HG03066 (cell line): ENCODE measurements around the gene DCLK1.
"Not testable (repeated sequence)": the region's sequence is repeated elsewhere in the genome, so short reads cannot be mapped to it uniquely, and the experiment has no call there.

ENCODE experiments used
- ATAC-seq: cut with Tn5 transposase; IDR thresholded peaks from one replicate; pipeline ENCODE4 v1.9.1; 2021; ENCODE audit warnings: low read depth; ENCODE audit not compliant: unreplicated experiment

The DCLK1 gene

GRCh38 chr13:35993686-35994085, 137.5 kb downstream of the DCLK1 start:
- ATAC-seq: no peak

GRCh38 chr13:35992964-35993363, 138.2 kb downstream of the DCLK1 start:
- ATAC-seq: no peak

- ATAC-seq: no peak
These were observed 141.0 kb downstream of the DCLK1 start for GRCh38 chr13:35990196-35990595.

- no peak for ATAC-seq
These were observed 142.5 kb downstream of the DCLK1 start for GRCh38 chr13:35988648-35989081.

GRCh38 chr13:35987572-35988513, 143.3 kb downstream of the DCLK1 start:
- no peak for ATAC-seq

- ATAC-seq: no peak
These were observed 146.3 kb downstream of the DCLK1 start for GRCh38 chr13:35984776-35985453.

GRCh38 chr13:35984287-35984686, 146.9 kb downstream of the DCLK1 start:
- no peak for ATAC-seq

GRCh38 chr13:35983703-35984102, 147.5 kb downstream of the DCLK1 start:
- not testable (repeated sequence) for ATAC-seq

GRCh38 chr13:35983206-35983605, 148.0 kb downstream of the DCLK1 start:
- ATAC-seq: no peak

- no peak for ATAC-seq
These were observed 151.7 kb downstream of the DCLK1 start for GRCh38 chr13:35979361-35979951.

- no peak for ATAC-seq
These were observed 152.4 kb downstream of the DCLK1 start for GRCh38 chr13:35978607-35979316.

GRCh38 chr13:35977060-35977459, 154.1 kb downstream of the DCLK1 start:
- ATAC-seq: no peak

GRCh38 chr13:35976126-35976525, 155.1 kb downstream of the DCLK1 start:
- no peak for ATAC-seq

GRCh38 chr13:35966951-35967350, 164.2 kb downstream of the DCLK1 start:
- not testable (repeated sequence) for ATAC-seq

- no peak for ATAC-seq
These were observed 165.2 kb downstream of the DCLK1 start for GRCh38 chr13:35966024-35966423.

GRCh38 chr13:35965226-35965927, 165.8 kb downstream of the DCLK1 start:
- no peak for ATAC-seq

GRCh38 chr13:35964863-35965180, 166.4 kb downstream of the DCLK1 start:
- ATAC-seq: no peak

GRCh38 chr13:35964011-35964862, 166.9 kb downstream of the DCLK1 start:
- ATAC-seq: no peak

GRCh38 chr13:35961461-35962220, 169.5 kb downstream of the DCLK1 start:
- no peak for ATAC-seq
